H1 (cell line): ENCODE results near the gene HS3ST5. TPM values are rescaled to one million over a fixed set of nuclear protein-coding genes. Genes with fewer than 3 reads are reported as not detected.
A peak's percentile ranks its signal among the peaks of the same experiment; 100 is the strongest.

Experiments
- E2F6 ChIP-seq: IDR thresholded peaks from 2 replicates; pipeline ENCODE4 v1.6.1; 2012; ENCODE audit warnings: inconsistent platforms
- TEAD4 ChIP-seq: IDR thresholded peaks from 2 replicates; pipeline ENCODE4 v1.6.1; 2012; ENCODE audit warnings: low read depth, low read length, inconsistent platforms, mixed read lengths
- polyA plus RNA-seq, 7 experiments: library from polyadenylated mRNA; depleted of rRNA in 3 of 7; stranded (reverse) in 5 of 7; unstranded in 2 of 7; fragments of >200 nt in 5 of 7; fragments of 200-250 nt in 2 of 7; gene quantifications; 1 replicate in 5 of 7; 2 replicates in 1 of 7; 4 replicates in 1 of 7; pipeline versions ENCODE4 v1.2.1 to v1.2.3, GENCODE V29; 2011 to 2013; ENCODE audit warnings: missing spikeins in 2 of 7, mixed read lengths in 2 of 7
- total RNA-seq: library from RNA; stranded (reverse); fragmentation: NEBNext Ultra II Directional; extraction: Animal tissue kit (Norgen Biotek cat#: 25700); gene quantifications from 2 replicates; pipeline ENCODE4 v1.2.1, GENCODE V29; 2021

The HS3ST5 gene
- total and polyA plus RNA-seq, 2 of the 8 experiments (the other 6 are each of a cell fraction or from before 2014, with no cell fraction given) = 1.2 to 9.9 TPM

GRCh38 chr6:114144887-114145851 lies 197.7 kb downstream of the HS3ST5 start (continued):
- TF ChIP-seq E2F6 (no peak), TEAD4 (peak; percentile 92)
